H1 (cell line): ENCODE data around the gene MYBPC1. TPM values are rescaled to one million over a fixed set of nuclear protein-coding genes. Genes with fewer than 3 reads are reported as not detected.

Source experiments
- ATF2 ChIP-seq: IDR thresholded peaks from 2 replicates; pipeline ENCODE4 v1.6.1; 2012; ENCODE audit warnings: low read length, inconsistent platforms
- CHD7 ChIP-seq: fragments of 300-600 bp; sonication (generic); IDR thresholded peaks from 2 replicates; pipeline ENCODE4 v1.7.1; 2012; ENCODE audit warnings: low read length, moderate library complexity, mild to moderate bottlenecking, inconsistent platforms; ENCODE audit not compliant: insufficient replicate concordance
- POU5F1 ChIP-seq: IDR thresholded peaks from 2 replicates; pipeline ENCODE4 v1.6.1; 2011; ENCODE audit warnings: low read depth, mild to moderate bottlenecking, low read length, moderate library complexity
- RFX5 ChIP-seq: IDR thresholded peaks from 2 replicates; pipeline ENCODE4 v1.6.1; 2011; ENCODE audit warnings: low read depth, low read length, improper control_type of control experiment, borderline replicate concordance
- SP1 ChIP-seq: IDR thresholded peaks from 2 replicates; pipeline ENCODE4 v1.6.1; 2011; ENCODE audit warnings: low read depth, low read length
- TAF7 ChIP-seq: optimal IDR thresholded peaks from 2 replicates; pipeline ENCODE3; 2011; ENCODE audit warnings: low read depth, mild to moderate bottlenecking, inconsistent platforms, low read length, moderate library complexity, borderline replicate concordance
- ZNF274 ChIP-seq: IDR thresholded peaks from 2 replicates; pipeline ENCODE4 v1.7.0; 2012; ENCODE audit warnings: low read length, borderline replicate concordance; ENCODE audit errors: extremely low read depth
- polyA plus RNA-seq, 7 experiments: library from polyadenylated mRNA; depleted of rRNA in 3 of 7; stranded (reverse) in 5 of 7; unstranded in 2 of 7; fragments of >200 nt in 5 of 7; fragments of 200-250 nt in 2 of 7; gene quantifications; 1 replicate in 5 of 7; 2 replicates in 1 of 7; 4 replicates in 1 of 7; pipeline versions ENCODE4 v1.2.1 to v1.2.3, GENCODE V29; 2011 to 2013; ENCODE audit warnings: missing spikeins in 2 of 7, mixed read lengths in 2 of 7
- total RNA-seq: library from RNA; stranded (reverse); fragmentation: NEBNext Ultra II Directional; extraction: Animal tissue kit (Norgen Biotek cat#: 25700); gene quantifications from 2 replicates; pipeline ENCODE4 v1.2.1, GENCODE V29; 2021

Gene MYBPC1
- total and polyA plus RNA-seq, 2 of the 8 experiments (the other 6 are each of a cell fraction or from before 2014, with no cell fraction given) = not detected

GRCh38 chr12:101592921-101593320 is 1.9 kb upstream of the MYBPC1 start (continued):
- TF ChIP-seq CHD7 (no peak), ATF2 (no peak), RFX5 (no peak), TAF7 (no peak), ZNF274 (no peak), SP1 (no peak), POU5F1 (no peak)
